Measurements from ENCODE around the gene SLX4IP.

SLX4IP gene

DNA sequence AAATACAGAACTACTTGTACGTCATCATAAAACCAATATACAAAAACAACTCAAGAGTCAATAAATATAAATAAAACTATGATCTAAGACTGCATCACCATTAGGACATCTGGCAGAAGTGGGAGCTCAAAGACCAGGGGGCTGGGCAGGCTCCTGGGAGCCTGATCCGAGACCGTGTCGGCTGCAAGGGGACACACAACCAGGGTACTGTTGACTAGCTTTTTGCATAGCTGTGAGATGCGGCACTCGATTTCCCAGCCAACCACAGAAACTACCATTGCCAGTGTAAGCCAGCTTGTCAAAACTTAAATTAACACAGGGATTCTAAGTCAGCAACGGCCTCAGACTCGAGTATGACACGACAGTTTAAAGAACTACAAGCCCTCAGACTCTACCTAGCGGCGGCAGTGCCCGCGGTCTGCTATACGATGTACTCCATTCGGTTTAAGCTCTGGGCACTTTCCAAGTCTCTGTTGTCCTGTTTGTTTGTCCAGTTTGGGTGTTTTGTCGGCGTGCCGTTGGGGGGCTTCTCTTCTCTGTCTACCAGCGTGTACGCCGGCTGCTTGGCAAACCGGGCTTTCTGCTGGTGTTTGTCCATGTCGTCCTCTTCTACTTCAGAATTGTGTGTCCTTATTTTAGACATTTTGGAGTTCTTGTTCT lies 204.1 kb downstream of the SLX4IP start:
- Mint-ChIP-seq H3K27ac (no peak overlapping the region), H3K4me3 (no peak overlapping the region), H3K36me3 (peaks cover 4% of the 10 kb centered on the region)

DNA sequence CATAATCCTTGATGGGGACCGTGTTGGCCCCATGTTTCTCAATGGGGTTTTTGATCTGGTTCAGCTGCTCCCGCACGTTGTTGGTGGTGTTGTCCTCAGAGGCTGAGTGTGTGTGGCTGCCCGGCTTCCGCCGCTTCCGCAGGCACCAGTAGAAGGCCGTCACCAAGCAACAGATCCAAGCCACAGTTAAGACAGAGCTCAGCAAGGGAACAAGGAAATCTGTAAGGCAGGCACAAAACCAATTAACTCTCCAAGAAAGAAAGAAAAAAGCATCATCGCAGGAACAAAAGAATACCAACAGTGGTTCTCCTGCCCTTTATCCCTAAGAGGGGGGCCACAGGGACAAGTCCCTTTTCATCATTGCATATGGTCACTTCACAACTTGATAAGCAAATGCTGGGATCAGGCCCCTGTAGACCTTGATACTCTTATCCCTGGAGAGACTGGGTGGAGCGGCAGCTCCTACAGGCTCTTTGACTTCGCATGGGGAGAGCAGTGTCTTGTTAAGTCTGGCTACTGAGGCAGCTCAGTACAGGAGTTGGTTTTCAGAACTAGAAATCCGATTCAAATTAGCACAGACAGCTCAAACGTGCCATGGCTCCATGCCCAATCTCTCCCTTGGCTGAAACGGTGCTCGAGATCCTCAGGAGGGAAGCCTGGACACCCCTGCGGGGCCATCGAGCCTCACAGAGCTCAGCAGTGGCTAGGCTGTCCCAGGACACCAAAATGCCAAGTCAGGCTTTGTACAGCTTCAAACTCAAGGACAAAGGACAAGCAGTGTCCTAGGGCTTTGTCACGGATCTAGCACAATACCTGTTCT lies 204.8 kb downstream of the SLX4IP start:
- H3K4me1 Mint-ChIP-seq (ENCODE audit: low read depth): no peaks in the 10 kb centered on the region
- H3K27me3 Mint-ChIP-seq: no peaks in the 10 kb centered on the region
- no peak overlapping the region for H3K4me3 Mint-ChIP-seq
- H3K36me3 Mint-ChIP-seq: peaks cover 4% of the 10 kb centered on the region
- H3K9me3 Mint-ChIP-seq (ENCODE audit: low read depth): no peaks in the 10 kb centered on the region
- H3K27ac Mint-ChIP-seq: no peak overlapping the region

More for the DNA sequence above, 204.1 kb downstream of the SLX4IP start:
- no peaks in the 10 kb centered on the region for H3K27me3 Mint-ChIP-seq
- H3K9me3 Mint-ChIP-seq (ENCODE audit: low read depth): no peaks in the 10 kb centered on the region
- H3K4me1 Mint-ChIP-seq (ENCODE audit: low read depth): no peaks in the 10 kb centered on the region

DNA sequence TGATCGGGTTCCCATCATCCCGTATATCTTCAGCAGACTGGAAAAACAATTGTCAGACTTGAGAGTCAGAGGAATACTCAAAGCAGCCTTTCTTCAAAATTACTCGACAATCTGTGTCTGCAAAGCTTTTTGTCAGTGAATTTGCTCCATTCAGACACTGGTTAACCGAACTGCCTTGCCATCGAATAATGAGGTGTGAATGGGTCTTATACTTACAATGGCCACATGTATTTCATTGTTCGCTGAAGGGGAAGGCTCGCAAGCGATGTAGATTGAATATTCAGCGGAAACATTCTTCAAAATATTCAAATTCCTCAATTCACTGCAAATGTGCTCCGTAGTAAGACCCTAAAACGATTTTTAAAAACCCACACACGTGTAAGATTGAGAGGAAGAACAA lies 205.8 kb downstream of the SLX4IP start:
- Mint-ChIP-seq H3K4me1 (ENCODE audit: low read depth) (no peaks in the 10 kb centered on the region), H3K27me3 (no peaks in the 10 kb centered on the region), H3K9me3 (ENCODE audit: low read depth) (no peaks in the 10 kb centered on the region), H3K4me3 (no peak overlapping the region), H3K27ac (no peak overlapping the region), H3K36me3 (peaks cover 4% of the 10 kb centered on the region)

DNA sequence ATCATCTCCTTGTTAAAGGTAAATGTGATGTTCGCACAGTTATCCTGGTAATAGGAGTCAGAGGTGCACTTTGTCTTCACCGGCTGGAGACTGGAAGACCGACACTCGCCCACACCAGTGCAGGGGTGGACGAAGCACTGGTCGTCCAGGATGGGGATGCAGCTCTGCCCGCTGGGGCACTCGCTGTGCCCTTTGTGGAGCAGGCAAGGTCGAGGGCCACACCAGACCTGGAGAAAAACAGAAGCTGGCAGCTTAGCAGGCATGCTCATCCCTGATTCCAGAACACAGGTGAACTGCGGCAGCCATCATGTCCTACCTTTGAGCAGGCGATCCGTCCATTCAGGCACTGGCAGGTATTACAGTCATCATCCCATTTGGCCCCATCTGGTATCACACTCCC lies 206.4 kb downstream of the SLX4IP start:
- H3K9me3 Mint-ChIP-seq (ENCODE audit: low read depth): no peaks in the 10 kb centered on the region
- H3K36me3 Mint-ChIP-seq: peaks cover 4% of the 10 kb centered on the region
- H3K27ac Mint-ChIP-seq: no peak overlapping the region
- no peak overlapping the region for H3K4me3 Mint-ChIP-seq
- no peaks in the 10 kb centered on the region for H3K27me3 Mint-ChIP-seq
- H3K4me1 Mint-ChIP-seq (ENCODE audit: low read depth): no peaks in the 10 kb centered on the region

DNA sequence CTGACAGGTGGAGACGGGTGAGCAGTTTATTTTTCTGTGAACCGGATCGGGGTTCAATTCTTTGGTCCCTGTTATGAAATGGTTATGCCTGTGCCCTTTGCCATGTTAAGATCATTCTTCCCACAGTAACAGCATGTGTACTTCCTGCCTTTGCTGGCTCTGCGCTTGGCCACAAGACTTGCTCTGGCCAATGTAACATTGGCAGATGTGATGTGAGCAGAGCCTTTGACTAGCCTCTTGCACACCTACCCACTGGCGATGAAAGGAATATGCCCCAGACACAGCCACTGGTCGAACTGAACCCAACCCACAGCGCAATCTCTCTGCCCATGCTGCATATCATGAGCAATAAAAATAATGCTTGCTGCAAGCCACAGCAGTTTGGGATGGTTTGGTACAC lies 206.8 kb downstream of the SLX4IP start:
- no peaks in the 10 kb centered on the region for H3K9me3 Mint-ChIP-seq (ENCODE audit: low read depth)
- no peak overlapping the region for H3K4me3 Mint-ChIP-seq
- no peak overlapping the region for H3K27ac Mint-ChIP-seq
- no peaks in the 10 kb centered on the region for H3K4me1 Mint-ChIP-seq (ENCODE audit: low read depth)
- H3K36me3 Mint-ChIP-seq: peaks cover 4% of the 10 kb centered on the region
- no peaks in the 10 kb centered on the region for H3K27me3 Mint-ChIP-seq

DNA sequence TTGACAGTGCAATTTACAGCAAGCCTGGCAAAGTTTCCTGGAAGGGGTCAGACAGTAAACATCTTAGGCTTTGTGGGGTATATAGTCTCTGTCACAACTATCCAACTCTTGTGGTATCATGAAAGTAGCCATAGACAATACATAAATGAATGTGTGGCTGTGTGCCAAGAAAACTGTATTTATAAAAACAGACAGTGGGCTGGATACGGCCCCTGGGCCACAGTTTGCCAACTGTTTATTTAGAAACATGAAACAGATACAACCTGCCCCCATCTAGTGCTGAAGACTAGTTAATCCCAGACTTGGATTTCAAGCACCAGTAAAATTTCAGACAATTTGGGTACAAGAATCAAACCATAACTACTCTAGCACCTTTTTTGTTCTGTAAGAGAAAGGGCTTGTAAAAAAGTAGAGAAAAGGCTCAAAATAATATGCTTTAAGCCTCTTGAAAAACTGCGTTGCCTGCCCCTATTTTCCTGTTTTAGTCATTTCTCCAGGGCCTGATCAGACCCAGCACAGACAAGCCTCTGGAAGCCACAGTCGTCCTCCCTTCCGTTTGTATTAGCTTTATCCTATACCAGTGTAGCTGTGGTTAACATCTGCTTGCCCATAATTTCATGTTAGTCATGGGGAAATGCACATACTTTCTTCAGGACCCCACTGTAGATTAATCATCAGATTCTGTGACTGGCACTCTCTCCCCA lies 207.9 kb downstream of the SLX4IP start:
- H3K9me3 Mint-ChIP-seq (ENCODE audit: low read depth): no peaks in the 10 kb centered on the region
- H3K4me1 Mint-ChIP-seq (ENCODE audit: low read depth): no peaks in the 10 kb centered on the region
- H3K27ac Mint-ChIP-seq: no peak overlapping the region
- no peak overlapping the region for H3K4me3 Mint-ChIP-seq
- no peaks in the 10 kb centered on the region for H3K27me3 Mint-ChIP-seq
- H3K36me3 Mint-ChIP-seq: peaks cover 4% of the 10 kb centered on the region

DNA sequence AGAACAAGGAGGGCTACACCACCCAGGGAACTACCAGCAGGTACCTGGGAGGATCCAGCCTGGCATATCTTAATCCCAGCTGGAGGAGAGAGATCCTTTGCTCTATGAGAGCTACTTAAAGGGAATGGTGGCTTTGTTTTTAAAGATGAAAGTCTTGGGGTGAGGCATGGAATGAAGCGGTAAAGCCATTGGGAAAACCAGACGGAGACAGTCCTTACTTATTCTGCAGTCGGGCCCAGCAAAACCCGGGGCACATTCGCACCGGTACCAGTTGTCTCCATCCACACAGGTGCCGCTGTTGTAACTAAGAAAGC lies 208.4 kb downstream of the SLX4IP start:
- Mint-ChIP-seq H3K4me1 (ENCODE audit: low read depth) (no peaks in the 10 kb centered on the region), H3K9me3 (ENCODE audit: low read depth) (no peaks in the 10 kb centered on the region), H3K27ac (no peak overlapping the region), H3K4me3 (no peak overlapping the region), H3K27me3 (peaks cover 2% of the 10 kb centered on the region), H3K36me3 (peaks cover 2% of the 10 kb centered on the region)

DNA sequence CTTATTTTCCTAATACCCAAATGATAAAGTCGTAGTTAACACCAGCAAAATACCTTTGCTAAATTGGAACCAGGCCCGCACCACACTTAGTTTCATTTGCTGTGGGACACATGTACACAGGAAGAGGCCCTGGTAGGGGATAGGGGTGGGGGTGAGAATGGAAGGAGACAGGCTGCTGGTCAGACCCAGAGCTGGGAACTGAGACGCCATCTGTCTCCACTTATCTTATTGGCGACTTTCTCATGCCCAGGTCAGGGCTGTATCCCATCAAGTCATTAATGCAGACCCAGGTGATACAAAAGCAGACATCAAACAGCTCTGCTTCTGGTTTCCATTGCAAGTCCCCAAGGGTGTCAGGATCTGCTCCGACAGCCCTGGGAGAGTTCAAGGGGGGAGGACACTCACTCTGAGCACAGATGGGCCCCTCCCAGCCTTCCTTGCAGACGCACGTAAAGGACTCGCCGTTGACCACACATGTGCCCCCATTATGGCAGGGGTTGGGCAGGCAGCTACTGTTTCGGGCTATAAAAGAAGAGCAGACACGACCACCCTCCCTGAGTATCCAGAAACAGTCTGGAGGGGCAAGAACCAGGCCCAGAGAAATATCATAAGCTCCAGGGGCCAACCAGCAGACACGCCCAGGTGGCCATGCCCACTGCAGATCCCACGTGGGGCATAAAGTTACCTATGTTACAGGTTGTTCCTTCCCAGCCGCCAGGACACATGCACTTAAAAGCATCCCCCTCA lies 209.5 kb downstream of the SLX4IP start:
- peaks cover 2% of the 10 kb centered on the region for H3K36me3 Mint-ChIP-seq
- H3K27ac Mint-ChIP-seq: no peak overlapping the region
- peaks cover 6% of the 10 kb centered on the region for H3K27me3 Mint-ChIP-seq
- H3K9me3 Mint-ChIP-seq (ENCODE audit: low read depth): no peaks in the 10 kb centered on the region
- H3K4me3 Mint-ChIP-seq: no peak overlapping the region
- no peaks in the 10 kb centered on the region for H3K4me1 Mint-ChIP-seq (ENCODE audit: low read depth)

DNA sequence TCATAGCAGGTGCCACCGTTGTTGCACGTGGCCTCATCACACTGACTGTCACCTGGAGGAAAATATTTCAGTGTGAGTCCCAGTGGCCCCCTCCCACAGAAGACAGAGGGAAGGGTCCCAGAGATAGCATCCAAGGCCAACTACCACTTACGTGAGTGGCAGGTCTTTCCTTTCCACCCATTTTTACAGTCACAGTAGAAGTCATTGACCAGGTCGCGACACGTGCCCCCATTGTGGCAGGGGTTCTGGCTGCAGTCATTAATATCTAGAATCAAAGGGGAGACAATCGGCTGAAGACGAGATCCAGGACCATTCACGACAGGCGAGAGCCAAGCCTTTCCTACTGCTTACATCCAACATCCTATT lies 210.1 kb downstream of the SLX4IP start:
- H3K27me3 Mint-ChIP-seq: peaks cover 6% of the 10 kb centered on the region
- no peak overlapping the region for H3K4me3 Mint-ChIP-seq
- H3K9me3 Mint-ChIP-seq (ENCODE audit: low read depth): no peaks in the 10 kb centered on the region
- H3K36me3 Mint-ChIP-seq: no peaks in the 10 kb centered on the region
- H3K27ac Mint-ChIP-seq: no peak overlapping the region
- no peaks in the 10 kb centered on the region for H3K4me1 Mint-ChIP-seq (ENCODE audit: low read depth)

DNA sequence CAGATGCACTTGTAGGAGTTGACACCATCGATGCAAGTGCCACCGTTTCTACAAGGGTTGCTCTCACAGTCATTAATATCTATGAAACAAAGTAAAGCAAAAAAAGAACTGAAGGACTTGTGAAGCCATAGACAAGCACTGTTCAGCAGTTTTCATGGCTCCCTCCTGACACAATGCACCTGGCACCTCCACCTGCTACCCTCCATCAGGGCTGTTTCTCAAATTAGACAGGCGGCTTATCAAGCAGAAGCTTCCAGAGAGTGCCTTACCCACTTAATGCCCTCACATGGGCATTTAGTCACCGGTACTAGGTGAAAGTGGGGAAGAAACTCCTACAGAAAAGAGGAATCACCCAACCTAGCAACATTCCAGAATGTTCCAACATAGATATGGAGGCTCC lies 210.9 kb downstream of the SLX4IP start:
- Mint-ChIP-seq H3K27me3 (peaks cover 6% of the 10 kb centered on the region), H3K27ac (no peak overlapping the region), H3K36me3 (no peaks in the 10 kb centered on the region), H3K9me3 (ENCODE audit: low read depth) (no peaks in the 10 kb centered on the region), H3K4me3 (no peak overlapping the region), H3K4me1 (ENCODE audit: low read depth) (no peaks in the 10 kb centered on the region)

DNA sequence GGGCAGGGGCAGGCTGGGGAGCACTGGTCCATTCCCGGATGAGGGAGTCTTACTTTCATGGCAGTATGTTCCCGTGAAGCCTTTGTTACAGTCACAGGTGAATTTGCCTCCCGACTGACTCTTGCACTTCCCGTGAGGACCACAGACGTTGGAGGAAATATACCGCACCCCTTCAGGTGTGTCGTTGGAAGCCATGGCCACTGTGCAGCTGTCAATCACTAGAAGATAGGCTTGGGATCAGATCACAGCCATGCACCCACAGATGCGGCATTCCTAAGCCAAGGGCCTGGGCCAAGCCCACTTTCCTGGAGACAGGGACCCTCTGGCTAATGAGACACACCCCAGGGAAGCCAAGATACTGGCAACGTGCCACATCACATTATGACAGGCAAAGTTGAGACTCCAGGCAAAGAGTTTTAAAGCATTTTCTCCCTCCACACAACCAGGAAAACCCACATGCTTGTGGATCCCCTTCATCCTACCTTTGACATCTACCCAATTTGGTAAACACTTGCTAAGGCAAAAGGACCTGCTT lies 211.8 kb downstream of the SLX4IP start:
- no peaks in the 10 kb centered on the region for H3K4me1 Mint-ChIP-seq (ENCODE audit: low read depth)
- H3K4me3 Mint-ChIP-seq: no peak overlapping the region
- H3K36me3 Mint-ChIP-seq: no peaks in the 10 kb centered on the region

DNA sequence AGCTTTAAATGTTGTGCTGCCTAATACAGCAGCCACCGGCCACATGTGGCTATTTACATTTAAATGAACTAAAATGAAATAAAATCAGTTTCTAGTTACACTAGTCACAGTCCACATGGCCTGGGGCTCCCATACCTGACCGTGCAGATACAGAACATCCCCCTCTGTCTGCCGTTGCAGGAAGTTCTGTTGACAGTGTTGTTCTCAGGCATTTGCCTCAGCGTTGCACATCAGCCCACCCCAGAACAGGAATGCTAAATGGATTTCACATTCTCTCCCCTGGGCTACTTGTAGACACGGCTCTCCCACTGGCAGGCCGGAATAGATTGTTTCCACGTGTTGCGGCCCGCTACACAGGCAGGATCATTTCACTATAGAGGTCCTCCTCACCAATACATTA lies 212.4 kb downstream of the SLX4IP start:
- Mint-ChIP-seq H3K4me3 (no peak overlapping the region), H3K27me3 (peaks cover 6% of the 10 kb centered on the region), H3K36me3 (no peaks in the 10 kb centered on the region), H3K4me1 (ENCODE audit: low read depth) (no peaks in the 10 kb centered on the region), H3K27ac (no peak overlapping the region), H3K9me3 (ENCODE audit: low read depth) (no peaks in the 10 kb centered on the region)

More for the DNA sequence above, 211.8 kb downstream of the SLX4IP start:
- H3K27ac Mint-ChIP-seq: no peak overlapping the region
- no peaks in the 10 kb centered on the region for H3K9me3 Mint-ChIP-seq (ENCODE audit: low read depth)
- peaks cover 6% of the 10 kb centered on the region for H3K27me3 Mint-ChIP-seq

DNA sequence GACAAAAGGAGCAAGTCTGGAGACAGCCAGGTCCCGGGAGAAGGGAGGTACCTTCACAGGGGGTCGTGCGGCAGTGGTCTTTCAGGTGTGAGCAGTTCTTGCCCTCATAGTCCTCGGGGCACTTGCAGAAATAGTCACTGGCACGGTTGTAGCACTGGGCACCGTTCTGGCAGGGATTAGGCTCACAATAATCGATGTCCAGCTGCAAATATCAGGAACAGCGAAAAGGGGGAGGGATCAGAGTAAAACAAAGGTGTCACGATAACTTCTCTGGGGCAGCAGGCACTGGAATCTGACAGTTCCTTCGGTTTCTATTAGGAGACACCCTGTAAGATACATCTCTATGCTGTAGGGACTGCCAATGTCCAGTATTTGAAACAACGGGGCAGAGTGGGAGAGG lies 212.8 kb downstream of the SLX4IP start:
- no peaks in the 10 kb centered on the region for H3K9me3 Mint-ChIP-seq (ENCODE audit: low read depth)
- no peaks in the 10 kb centered on the region for H3K4me1 Mint-ChIP-seq (ENCODE audit: low read depth)
- H3K27me3 Mint-ChIP-seq: peaks cover 6% of the 10 kb centered on the region
- no peaks in the 10 kb centered on the region for H3K36me3 Mint-ChIP-seq
- H3K4me3 Mint-ChIP-seq: no peak overlapping the region
- no peak overlapping the region for H3K27ac Mint-ChIP-seq

DNA sequence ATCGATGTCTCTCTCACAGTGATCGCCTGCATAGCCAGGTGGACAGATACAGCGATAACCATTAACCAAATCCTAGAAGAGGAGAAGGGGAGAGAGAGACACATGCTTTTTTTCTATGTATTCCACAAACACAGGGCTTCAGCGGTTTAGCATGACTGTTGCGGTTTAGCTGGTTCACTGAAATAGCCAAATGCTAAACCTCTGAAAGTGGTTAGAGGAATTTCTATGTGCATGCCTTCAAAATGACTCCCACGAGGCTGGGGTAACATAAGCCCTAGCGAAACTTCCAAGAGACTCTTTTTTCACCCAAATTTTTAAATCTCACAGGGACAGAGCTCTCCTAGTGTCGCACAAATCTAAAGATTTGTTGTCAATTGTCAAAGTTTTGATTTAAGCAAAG lies 213.5 kb downstream of the SLX4IP start:
- Mint-ChIP-seq H3K27ac (no peak overlapping the region), H3K27me3 (peaks cover 6% of the 10 kb centered on the region), H3K36me3 (no peaks in the 10 kb centered on the region), H3K4me3 (no peak overlapping the region), H3K9me3 (ENCODE audit: low read depth) (no peaks in the 10 kb centered on the region), H3K4me1 (ENCODE audit: low read depth) (no peaks in the 10 kb centered on the region)
